Fibroblast of skin of scalp (primary cell): ENCODE data around the gene ZNF334. TPM values are rescaled to one million over a fixed set of nuclear protein-coding genes. Genes with fewer than 3 reads are reported as not detected.

ENCODE experiments used
- DNase-seq: peaks from one replicate; pipeline ENCODE4 v3.0.0-alpha.2; 2013
- polyA plus RNA-seq, 2 experiments: library from polyadenylated mRNA; unstranded; fragments of 120-200 nt; gene quantifications; one replicate each; pipeline ENCODE4 v1.2.1, GENCODE V29; 2013; ENCODE audit not compliant: insufficient read length in 2 of 2

The ZNF334 gene
- polyA plus RNA-seq (2013, experiment 1 of 2; ENCODE audit: insufficient read length) = 3.4 TPM
- 3.8 TPM for polyA plus RNA-seq (2013, experiment 2 of 2; ENCODE audit: insufficient read length)

DNA sequence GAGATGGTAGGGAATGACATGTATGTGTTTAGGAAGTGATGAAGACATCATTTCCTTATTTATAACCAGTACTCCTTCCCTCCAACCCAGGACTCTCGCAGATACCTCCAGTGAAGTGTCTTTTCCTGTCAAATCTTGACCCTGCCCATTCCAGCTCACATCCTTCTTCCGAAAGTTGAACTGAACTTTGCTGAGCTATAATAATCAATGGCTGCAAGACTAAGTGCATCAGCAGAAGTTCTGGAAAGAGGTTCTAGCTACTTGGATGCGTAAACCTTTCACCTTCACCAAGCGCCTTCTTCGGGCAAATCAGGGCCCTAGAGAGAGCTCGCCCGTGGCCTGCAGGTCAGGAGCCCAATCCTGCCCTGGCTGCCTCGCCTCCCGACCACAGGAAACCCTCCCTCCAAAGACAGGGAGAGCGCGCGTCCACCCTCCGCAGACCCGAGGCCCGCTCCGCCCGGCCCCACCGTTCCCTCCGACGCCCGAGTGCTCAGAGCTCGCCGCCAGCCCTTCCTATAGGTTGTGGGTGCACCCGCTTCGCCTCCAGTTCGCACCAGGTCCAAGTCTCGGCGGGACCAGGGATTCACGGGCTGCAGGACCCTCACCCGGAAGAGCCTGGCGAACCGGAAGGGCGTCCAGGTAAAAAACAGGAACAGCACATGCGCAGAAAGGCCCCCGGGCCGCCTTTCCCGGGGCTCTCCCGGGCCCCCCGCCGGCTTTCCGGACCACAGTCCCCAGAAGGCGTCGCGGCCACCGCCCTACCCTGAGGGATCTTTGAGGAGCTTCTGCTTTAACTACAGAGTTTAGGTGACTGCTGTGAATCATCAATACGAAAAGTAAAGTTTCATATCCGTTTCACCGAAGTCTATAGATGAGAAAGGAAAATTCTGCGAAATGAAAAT lies at the start of gene ZNF334:
Gene ZNF334 (minus strand): TSS at position 617 of the 902 bp plus-strand sequence. CDS start 1,457 bp downstream, outside the sequence.
- peak; percentile 68 for DNase-seq

DNA sequence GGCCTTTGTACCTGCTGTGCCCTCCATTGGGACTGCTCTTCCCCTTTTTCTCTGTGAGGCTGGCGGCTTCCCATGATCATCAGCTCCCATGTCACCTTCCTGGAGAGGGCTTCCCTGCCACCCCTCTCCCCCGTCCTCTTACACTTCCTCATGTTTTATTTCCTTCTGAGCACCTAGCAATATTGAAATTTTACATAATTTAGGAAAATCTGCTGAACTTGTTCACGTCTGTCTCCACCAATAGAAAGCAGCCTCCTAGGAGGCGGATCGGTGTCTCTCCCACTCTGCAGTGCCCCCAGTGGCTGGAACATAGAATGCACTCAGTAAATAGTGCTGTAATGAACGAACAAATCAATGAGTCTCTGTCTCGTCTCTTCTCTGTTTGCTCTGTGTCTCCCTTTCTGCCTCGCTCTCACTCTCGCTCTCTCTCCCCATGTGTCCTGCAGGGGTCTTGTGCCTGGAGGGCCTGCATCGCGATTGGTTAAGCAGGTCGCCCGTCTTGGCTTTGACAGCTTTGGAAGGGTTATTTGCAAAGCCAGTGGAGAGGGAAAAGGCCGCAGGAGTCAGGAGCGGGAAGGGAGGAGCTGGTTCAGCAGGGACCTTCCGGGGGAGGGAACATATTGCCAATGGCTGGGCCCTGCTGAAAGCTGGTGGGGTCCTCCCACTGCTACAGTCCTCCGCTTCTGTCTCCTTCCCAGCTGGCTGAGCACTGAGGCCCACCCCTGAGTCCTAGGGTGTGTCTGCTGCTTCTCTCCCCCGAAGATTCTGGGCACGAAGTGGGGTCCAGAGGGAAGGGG lies 49.2 kb upstream of the ZNF334 start:
- peak; percentile 60 for DNase-seq

DNA sequence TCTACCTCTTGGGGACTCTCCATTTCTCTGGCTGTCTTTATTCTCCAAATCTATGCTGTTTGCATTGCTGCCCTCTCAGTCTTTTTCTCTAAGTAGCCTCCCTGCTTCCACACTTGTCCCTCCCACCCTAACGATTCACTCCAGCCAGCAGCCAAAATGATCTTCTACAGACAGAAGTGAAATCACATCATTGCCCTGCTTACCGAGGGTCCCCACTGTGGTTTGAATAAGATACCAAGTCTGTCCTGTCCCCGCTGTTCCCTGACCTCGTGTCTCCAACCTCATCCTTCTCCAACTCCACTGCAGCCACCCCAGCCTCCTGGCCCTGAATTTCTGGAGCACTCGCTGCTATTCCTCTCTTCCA lies 48.6 kb upstream of the ZNF334 start:
- no peak for DNase-seq

DNA sequence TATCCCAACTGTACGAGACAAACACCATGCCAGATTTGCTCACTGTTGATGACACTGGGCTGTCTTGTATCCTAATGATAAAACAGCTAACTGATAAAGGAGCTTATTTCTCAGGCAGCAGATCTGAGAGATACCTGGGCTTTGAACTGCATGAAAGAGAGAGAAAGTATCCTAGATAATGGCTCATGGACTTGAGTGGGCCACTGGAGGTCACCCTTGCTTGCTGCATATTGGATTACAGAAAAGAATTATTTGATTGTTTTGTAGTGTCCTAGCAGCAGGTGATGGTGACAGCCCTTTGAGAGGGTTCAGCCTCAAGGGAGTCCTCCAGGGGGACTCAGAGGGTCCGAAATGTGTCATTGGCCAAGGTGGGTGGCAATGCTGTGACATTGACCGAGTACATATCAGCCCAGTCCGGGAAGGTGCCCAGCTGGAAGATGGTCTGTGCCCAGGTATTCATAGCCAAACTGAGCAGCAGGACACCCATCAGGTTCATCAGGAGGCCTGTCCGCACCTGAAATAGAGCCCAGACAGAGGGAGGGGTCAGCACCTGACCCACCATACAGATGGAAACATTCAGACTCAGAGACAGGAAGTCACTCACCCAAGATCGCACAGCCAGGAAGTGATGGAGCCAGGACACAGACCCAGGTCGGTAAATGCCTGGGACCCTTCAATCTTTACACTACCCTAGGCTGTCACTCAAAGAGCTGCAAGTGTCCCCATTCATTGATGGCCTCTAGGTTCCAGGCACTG lies 46.5 kb upstream of the ZNF334 start:
- no peak for DNase-seq

DNA sequence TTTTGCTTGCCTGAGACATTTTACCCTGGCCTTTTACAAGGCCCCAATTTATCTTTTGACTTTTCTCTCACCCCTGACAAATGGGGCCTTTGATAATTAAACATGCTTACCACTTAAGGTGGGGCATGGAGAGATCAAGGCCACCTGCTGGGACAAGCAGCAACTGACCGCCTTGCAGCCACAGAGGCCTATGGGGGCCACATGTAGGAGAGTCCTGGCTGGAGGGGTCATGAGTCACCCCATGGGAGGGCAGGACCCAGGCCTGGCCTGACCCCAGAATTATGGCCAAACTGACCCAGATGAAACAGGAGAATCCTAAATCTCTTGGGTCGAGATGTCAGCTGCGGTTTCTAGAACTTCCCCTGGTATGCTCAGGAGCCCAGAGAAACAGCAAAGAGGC lies 45.6 kb upstream of the ZNF334 start:
- no peak for DNase-seq

DNA sequence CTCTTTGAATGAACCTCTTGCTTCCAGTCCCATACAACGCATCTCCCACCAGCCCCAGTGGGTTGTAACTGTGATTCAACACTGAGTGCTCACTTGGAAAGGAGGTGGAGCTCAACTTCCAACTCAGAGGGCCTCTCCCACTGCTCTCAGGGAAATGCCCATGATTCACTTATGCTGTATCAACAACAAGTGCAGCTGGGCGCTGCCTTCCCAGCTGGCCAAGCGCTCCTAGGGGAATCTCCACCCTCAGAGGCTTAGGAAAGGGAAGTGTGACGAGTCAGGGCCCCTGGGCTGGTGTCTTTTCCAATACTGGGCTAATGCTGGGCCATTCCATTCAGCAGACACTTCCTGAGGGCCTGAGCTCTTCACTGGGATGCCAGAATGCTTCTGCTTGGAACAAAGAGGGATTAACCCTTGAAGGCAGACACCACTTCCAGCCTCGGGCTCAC lies 45.2 kb upstream of the ZNF334 start:
- DNase-seq = peak; percentile 76

DNA sequence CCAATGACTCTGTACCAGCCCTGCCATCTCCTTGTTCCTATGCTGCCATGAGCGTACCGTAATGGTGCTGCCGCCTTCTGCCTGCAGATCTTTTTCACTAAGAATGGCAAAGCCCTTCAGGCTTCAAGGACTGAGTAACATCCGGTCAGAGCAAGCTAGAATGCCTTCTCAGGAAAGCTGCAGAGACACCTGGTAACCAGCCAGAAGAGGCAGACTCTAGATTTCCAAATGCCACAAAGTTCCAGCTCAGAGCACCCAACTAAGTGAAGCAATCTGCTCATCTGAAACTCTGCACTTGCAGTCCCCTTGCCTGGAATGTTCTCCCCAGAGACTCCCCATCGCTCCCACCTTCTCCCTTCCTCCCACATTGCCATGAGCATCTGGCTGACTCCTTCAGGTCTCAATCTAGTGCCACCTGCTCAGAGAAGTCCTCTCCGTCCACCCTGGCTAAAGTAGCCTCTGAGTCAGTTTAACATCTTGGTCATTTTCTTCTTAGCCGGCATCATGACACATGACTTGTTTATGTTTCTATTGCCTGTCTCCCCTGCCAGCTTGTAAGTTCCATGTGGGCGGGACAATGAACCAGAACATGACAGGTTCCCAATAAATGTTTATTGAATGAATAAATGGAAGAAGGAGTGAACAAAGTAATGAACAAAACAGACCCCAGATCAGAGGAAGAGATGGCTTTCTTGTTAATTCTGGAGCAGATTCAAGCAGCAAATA lies 44.0 kb upstream of the ZNF334 start:
- DNase-seq = peak; percentile 15

DNA sequence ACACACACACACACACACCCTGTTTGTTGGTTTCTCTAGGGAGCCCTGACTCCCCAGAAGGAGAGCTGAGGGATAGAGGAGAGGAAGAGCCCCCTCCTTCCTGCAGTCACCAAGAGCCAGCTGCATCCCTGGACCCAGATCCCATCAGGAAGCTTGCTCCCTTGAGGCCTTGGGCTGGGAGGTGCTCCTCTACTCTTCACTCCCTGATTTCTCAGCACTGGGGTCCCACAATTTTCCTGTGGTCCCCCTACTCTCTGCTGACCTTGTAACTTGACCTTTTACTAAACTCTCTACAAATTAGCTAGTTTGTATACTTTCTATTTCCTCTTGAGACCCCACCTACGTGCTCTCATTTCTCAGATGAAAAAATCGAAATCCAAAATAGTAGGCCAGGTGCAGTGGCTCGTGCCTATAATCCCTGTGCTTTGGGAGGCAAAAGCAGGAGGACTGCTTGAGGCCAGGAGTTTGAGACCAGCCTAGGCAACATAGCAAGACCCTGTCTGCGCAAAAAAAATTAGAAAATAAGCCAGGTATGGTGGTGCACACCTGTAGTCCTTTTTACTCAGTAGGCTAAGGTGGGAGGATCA lies 42.1 kb upstream of the ZNF334 start:
- DNase-seq = no peak

DNA sequence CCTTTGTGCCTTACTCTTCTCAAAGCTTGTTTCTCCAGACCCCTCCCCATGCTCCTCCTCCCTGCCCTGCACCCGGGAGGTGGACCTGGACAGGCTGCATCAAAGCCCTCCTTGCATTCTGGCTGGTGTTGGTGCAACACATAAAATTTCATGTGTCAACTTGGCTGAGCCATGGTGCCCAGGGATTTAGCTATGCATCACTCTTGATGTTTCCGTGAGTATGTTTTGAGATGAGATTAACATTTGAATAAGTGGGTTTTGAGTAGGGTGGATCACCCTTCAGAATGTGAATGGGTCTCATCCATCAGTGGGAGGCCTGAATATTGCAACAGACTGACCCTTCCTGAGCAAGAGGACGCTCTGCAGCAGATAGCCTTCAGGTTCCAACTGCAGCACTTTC lies 41.5 kb upstream of the ZNF334 start:
- no peak for DNase-seq

DNA sequence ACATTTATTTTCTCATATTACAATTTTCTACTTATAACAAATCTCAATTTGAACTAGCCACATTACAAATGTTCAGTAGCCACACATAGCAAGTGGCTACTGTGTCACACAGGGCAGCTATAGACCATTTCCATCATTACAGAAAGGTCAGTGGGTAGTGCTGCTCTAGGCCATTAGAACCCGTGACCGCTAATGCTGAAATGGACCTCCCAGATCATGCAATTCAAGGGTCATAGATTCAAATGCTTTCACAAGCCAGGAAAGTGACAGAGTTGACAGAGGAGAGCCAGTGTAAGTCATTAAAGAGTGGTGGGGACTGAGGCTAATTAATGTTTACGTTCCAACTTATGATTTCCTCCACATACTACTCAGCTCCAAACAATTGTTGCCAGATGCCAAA lies 40.6 kb upstream of the ZNF334 start:
- DNase-seq = no peak

DNA sequence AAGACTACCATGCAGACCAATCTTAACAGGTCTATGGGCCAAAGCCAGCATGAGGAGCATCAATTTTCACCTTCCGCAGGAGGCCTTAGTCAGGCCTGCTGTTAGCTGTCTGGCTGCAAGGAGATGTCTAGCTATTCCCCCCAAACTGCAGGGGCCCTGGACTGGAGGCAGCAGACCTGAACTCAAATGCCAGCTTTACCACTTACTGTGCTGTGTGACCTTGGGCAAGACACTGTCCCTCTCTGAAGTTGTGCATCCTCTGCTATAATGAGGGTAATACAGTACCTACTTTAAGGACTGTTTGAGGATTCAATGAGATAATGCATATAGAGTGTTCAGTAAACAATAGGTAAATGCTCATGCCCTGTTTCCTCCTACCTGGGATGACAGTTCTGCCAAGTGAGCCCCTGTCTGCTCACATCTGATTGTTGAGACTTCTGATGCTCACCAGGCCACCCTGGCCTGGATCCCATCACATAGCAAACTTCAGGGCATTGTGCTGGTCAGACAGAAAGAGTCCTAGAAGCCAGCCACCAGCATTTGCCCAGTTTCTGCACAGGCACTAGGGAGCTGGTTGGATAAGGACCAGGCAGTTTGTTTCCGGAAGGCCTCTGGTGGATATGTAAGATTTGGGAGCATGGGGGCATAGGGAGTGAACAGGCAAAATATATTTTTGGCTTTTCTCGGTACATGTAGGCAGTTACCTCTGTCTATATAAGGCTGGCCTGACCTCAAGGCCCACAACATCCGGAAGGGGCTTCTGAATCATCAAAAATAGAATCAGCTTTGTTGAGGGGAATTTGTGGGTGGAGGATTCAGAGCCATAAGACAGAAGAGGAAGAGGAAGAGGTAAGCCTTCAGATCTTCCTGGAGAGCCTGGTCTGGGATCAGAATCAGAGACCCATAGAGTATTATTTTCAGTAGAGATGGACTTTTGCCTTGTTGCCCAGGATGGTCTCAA lies 39.4 kb upstream of the ZNF334 start:
- DNase-seq = no peak

DNA sequence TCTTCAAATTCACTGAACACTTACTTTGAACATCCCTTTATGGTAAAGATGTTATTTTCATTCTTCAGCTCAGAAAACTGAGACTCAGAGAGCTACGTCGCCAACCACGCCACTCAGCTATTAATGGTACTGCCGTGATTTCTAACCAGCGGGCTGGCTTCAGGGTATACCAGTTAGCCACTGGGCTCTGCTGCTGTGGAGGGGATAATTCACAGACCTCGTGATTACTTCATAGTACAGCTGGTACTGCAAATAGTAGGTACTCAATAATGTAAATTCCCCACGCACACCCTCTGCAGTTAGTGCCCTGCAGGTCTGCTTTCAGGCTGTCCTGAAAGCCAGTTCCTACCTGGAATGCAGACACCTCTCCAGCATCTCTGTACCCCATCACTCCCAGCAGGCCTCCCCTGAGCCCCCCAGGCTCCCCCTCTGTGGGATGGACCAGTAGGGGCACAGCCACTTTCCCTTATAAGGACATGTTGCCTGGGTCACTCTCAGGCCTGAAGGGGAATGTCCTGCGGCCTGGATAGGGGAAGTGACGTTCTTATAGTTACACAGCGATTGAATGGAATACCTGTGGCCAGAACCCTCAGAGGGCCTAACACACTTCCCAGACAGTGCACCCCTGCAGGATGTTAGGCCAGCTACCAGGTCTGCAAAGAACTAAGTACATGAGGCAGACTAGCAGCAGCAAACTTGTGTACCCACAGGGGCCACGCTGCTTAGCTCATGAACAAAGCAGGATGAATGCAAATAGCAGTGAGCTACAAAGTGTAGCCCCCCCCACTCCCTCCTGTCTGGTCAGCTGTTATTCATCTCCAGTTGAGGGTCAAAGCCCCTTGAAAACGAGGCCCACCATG lies 38.4 kb upstream of the ZNF334 start:
- DNase-seq = no peak

DNA sequence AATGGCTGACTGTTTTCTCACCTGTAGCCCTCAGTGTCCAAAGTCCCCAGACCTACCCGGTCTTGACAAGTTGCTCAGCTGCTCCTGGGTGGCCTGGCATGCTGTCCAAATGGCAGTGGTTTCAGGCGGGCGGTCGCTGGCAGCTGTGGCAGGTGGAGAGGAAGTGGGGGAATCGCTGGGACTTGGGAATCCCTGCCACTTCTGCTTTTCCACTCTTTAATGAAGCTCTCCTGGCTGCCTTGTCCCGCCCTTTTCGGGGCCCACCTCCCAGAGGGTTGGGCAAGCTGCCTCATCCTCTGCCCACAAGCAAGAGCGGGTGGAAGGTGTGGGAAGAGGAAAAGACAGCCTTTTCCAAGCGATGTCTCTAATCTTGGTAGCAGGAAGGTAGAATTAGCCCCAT lies 37.1 kb upstream of the ZNF334 start, which contains the start of gene OCSTAMP:
Gene OCSTAMP (minus strand): TSS at position 194 of the 400 bp plus-strand sequence. CDS start 94 bp downstream, at position 100.
- no peak for DNase-seq

DNA sequence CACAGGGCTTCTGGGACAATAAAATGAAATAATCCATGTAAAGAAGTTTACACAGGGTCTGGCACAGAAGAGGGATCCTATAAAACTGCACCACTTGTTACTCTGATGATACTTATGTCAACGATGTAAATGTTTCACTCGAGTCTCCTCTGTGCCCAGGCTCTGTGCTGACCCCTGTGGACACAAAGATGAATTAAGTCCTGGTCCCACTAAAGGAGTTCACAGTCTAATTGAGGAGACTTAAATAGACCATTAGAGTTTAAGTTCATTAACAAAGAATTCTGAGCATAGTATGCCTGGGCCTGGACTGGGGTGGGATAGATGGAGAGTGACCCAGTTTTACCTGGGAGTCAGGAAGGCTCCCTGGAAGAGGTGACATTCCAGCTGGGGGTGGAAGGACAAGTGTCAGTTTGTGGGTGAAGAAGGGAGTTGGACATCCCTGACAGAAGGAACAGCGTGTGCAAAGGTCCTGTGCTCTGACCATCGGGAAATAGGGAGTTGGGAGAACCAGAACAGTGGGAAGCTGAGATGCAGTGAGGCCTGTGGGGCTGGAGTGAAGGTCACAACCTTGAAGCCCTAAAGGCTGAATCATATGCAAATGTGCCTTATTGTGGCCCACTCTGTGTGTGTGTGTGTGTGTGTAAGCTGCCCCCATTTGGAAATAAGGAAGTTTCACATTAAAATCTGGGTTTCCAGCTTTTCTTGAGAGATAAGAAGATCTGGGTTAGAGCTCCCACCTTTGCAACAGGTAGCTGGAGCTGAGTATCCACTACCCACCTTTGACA lies 36.0 kb upstream of the ZNF334 start:
- DNase-seq = no peak

DNA sequence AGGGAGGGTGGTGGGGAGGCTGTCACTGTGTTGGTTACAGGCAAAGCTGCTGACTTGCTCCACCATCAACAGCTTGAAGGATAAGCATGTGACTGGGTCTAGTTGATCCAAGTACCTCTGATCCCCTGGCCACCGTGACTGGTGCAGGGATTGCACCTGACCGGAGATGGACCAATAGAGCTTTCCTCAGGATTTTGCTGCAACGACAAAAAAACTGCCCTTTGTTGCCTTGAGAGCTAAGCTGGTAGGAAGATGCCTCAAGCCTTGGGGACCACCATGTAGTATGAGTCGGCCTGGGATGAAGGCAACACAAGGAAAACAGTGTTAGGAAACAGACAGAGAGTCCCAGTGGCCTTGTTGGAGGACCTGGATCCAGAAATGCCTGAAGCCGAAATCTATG lies 35.3 kb upstream of the ZNF334 start:
- DNase-seq = no peak

DNA sequence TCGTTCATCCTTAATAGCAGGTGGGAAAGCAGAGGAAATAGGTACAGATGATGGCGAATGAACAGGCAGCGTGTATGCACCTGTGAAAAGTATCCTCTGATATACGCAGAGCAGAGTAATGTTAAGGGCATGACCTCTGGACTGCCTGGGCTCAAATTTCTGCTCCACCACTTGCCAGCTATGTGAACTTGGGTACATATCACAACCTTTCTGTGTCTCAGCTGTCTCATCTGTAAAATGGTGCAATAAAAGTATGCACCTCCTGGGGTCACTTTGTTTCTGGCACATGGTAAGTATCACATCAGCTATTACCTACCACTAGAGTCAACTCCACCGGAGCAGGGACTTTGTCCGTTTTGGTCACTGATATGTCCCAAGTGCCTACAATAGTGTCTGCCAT lies 34.6 kb upstream of the ZNF334 start:
- no peak for DNase-seq

DNA sequence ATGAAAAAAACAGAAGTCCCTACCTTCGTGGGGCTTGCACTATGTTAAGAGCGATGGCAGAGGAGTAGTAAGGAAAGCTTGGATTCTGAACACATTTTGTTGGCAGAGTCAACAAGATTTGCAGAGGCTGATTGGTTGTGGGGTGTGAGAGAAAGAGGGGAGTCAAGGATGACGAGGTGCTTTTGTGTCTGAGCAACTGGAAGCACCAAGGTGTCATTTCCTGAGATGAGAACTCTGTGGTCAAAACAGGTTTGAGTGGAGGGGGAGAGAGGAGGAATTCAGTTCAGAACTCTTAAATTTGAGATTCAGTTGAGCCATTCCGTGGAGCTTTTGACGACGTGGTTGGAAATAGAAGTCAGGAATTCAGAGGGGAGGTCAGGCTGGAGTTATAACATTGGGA lies 33.6 kb upstream of the ZNF334 start:
- no peak for DNase-seq

DNA sequence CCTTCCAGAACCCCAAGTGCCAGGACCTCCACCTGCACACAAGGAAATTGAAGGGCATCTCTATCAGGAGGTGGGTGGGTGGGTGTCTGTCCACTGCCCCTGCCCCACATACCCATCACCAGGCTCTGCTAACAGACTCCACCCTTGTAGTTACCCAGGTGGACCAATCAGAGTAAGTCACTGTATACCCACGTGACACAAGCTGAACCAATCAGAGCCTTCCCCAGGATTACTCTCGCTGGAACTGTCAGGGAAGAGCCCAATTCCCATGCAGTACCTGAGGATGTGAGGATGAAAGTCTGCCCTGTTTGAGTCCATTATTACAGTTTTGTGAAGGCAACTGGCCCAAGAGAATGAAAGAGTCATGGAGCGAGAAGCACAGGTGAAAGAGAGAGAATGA lies 32.9 kb upstream of the ZNF334 start:
- no peak for DNase-seq

DNA sequence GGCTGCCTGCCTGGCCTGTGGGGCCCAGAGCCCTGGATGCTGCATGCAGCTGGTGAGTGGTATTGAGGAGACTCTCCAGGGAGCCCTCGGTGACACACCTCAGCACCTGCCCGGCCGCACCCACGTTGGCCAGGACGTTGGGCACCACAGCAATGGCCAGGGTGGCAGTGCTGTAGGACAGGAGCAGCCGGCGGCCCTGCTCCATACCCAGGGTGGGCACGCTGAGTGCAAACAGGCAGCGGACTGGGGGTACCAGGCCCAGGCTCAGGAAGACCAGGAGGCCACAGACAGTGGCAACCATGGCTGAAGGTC lies 32.4 kb upstream of the ZNF334 start:
- no peak for DNase-seq
